ENCODE data around the gene SUGP1. TPM values are rescaled to one million over a fixed set of nuclear protein-coding genes. Genes with fewer than 3 reads are reported as not detected.

Gene SUGP1
- total and polyA plus RNA-seq, 2 of the 13 experiments (the other 11 are each of a cell fraction or from before 2014, with no cell fraction given), result 21.6 to 25.9 TPM

GRCh38 chr19:19366434-19367396, 46.4 kb upstream of the SUGP1 start (continued):
- TF ChIP-seq AFF4 (CRISPR knock-in tag; IDR thresholded peaks at IDR 0.05), result no peak
- no peak for TF ChIP-seq STAT5B (CRISPR knock-in tag; IDR thresholded peaks at IDR 0.05)
- TF ChIP-seq DNMT3B (CRISPR knock-in tag; conservative IDR thresholded peaks at IDR 0.05), result 0 out of 2 replicates have a peak, but pooled peaks have one; percentile 38
- TF ChIP-seq REXO4 (CRISPR knock-in tag; IDR thresholded peaks at IDR 0.05; ENCODE audit: borderline replicate concordance), result no peak
- TF ChIP-seq ARNT2 (CRISPR knock-in tag; IDR thresholded peaks at IDR 0.05; ENCODE audit: low read depth), result no peak; the same call in 1 of the 2 replicates
- TF ChIP-seq SNAPC2 (CRISPR knock-in tag; IDR thresholded peaks at IDR 0.05), result peak; percentile 62; the same call in 1 of the 2 replicates
- no peak for TF ChIP-seq ZNF567 (CRISPR knock-in tag; IDR thresholded peaks at IDR 0.05; ENCODE audit: borderline replicate concordance)
- TF ChIP-seq PRDM15 (CRISPR knock-in tag; IDR thresholded peaks at IDR 0.05), result no peak
- TF ChIP-seq ARID5B (CRISPR knock-in tag; IDR thresholded peaks at IDR 0.05), result peak; percentile 62
- no peak for TF ChIP-seq HNRNPUL1 (IDR thresholded peaks at IDR 0.05; ENCODE audit: low read depth, low read length)
- 0 out of 2 replicates have a peak, but pooled peaks have one; percentile 34 for TF ChIP-seq SRF (IDR thresholded peaks at IDR 0.05; ENCODE audit: low read depth, low read length)
- TF ChIP-seq KLF6 (CRISPR knock-in tag; IDR thresholded peaks at IDR 0.05), result no peak
- no peak for TF ChIP-seq ZNF879 (CRISPR knock-in tag; IDR thresholded peaks at IDR 0.05)
- peak; percentile 87 for TF ChIP-seq ZNF317 (CRISPR knock-in tag; IDR thresholded peaks at IDR 0.05)
- peak; percentile 76; the same call in 1 of the 2 replicates for TF ChIP-seq MTA1 (CRISPR knock-in tag; IDR thresholded peaks at IDR 0.05; ENCODE audit: borderline replicate concordance)
- peak; percentile 22; the same call in 1 of the 2 replicates for TF ChIP-seq ZNF782 (CRISPR knock-in tag; IDR thresholded peaks at IDR 0.05; ENCODE audit: borderline replicate concordance)
- peak; percentile 96 for TF ChIP-seq GABPB1 (CRISPR knock-in tag; IDR thresholded peaks at IDR 0.05)
